NK-92 (cell line): ENCODE data around the gene RNLS.

Source experiments
- DNase-seq: peaks from one replicate; lab custom pipeline; 2025; ENCODE audit not compliant: unreplicated experiment; lab: John Stamatoyannopoulos, UW

RNLS gene

GRCh38 chr10:88525371-88526069, 57.6 kb downstream of the RNLS start:
- no peak for DNase-seq

- no peak for DNase-seq
Measured at GRCh38 chr10:88523739-88524400, 59.2 kb downstream of the RNLS start.

GRCh38 chr10:88522715-88523114, 60.4 kb downstream of the RNLS start:
- no peak for DNase-seq

GRCh38 chr10:88521791-88522190, 61.3 kb downstream of the RNLS start:
- DNase-seq = no peak

- DNase-seq = no peak
Measured at GRCh38 chr10:88515235-88515634, 67.9 kb downstream of the RNLS start.

- DNase-seq = no peak
Measured at GRCh38 chr10:88512599-88512998, 70.5 kb downstream of the RNLS start.

GRCh38 chr10:88508796-88509195, 74.3 kb downstream of the RNLS start:
- no peak for DNase-seq

GRCh38 chr10:88507826-88508453, 75.2 kb downstream of the RNLS start:
- no peak for DNase-seq

GRCh38 chr10:88507404-88507803, 75.7 kb downstream of the RNLS start:
- DNase-seq = no peak

- DNase-seq = no peak
Measured at GRCh38 chr10:88505680-88506215, 77.4 kb downstream of the RNLS start.

GRCh38 chr10:88505265-88505664, 77.9 kb downstream of the RNLS start:
- no peak for DNase-seq

GRCh38 chr10:88500656-88501055, 82.5 kb downstream of the RNLS start:
- no peak for DNase-seq

- DNase-seq = no peak
Measured at GRCh38 chr10:88499569-88500470, 83.3 kb downstream of the RNLS start.

- no peak for DNase-seq
Measured at GRCh38 chr10:88497913-88498312, 85.2 kb downstream of the RNLS start.

GRCh38 chr10:88494537-88494936, 88.6 kb downstream of the RNLS start:
- no peak for DNase-seq

- DNase-seq = no peak
Measured at GRCh38 chr10:88493691-88494483, 89.2 kb downstream of the RNLS start.

GRCh38 chr10:88491314-88491713, 91.8 kb downstream of the RNLS start:
- DNase-seq = no peak

- DNase-seq = no peak
Measured at GRCh38 chr10:88490231-88490980, 92.7 kb downstream of the RNLS start.

GRCh38 chr10:88489107-88489506, 94.0 kb downstream of the RNLS start:
- no peak for DNase-seq
